Myocyte (in vitro differentiated cells): ENCODE measurements around the gene GPR45. TPM values are rescaled to one million over a fixed set of nuclear protein-coding genes. Genes with fewer than 3 reads are reported as not detected.
A peak's percentile ranks its signal among the peaks of the same experiment; 100 is the strongest.

Experiments used
- DNase-seq: peaks from one replicate; pipeline ENCODE4 v3.0.0-alpha.2; 2012; ENCODE audit warnings: low read depth
- total RNA-seq: library from RNA; depleted of rRNA; stranded (reverse); fragments of >200 nt; gene quantifications from 2 replicates; pipeline ENCODE4 v1.2.3, GENCODE V29; 2014

GPR45 gene
- total RNA-seq, 1 donor from 2014 or later = not detected

DNA sequence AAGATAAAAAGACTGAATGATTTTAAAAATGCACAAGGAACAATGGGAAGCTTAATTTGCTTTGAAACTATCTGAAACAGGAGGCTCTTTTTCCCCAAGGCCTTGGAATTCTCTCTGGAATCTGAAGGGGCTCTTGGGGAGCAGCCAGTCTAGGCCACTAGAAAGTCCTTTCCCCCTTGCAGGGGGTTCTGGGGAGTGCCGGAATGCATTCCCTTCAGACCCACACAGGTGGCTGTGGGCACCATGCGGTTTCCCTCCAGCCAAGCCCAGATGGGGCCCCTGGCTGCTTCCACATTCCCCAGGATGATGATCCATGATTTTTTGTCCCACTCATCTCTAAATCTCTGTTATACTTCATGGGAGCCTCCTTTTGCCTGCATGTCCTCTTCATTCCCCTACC is 10.7 kb downstream of the GPR45 start:
- no peak for DNase-seq

DNA sequence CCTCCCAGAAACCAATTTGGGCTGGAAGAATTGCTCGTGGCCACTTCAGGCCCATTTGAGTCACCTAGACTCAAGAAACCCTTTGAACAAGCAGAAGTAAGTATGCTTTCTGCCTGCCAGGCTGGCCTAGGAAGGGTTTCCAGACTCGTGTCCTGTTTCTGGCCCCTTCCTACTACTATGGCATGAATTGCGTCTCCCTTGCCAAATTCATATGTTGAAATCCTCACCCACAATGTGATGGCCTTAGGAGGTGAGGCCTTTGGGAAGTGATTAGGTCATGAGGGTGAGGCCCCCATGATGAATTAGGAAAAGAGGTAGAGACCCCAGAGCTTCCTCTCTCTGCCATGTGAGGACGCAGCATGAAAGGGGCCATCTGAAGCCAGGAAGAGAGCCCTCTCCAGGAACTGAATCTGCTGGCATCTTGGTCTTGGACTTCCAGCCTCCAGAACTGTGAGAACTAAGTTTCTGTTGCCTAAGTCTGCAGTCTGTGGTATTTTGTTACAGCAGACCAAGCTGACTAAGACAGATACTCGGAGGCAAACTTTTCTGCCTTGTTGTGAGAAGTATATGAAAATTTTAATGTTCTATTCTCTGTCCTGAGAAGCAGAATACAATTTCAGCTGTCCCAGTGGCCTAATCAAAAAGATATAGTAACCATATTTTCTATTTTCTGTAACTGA is 13.1 kb downstream of the GPR45 start:
- no peak for DNase-seq

GRCh38 chr2:105255979-105256378 is 14.4 kb downstream of the GPR45 start:
- no peak for DNase-seq

- no peak for DNase-seq
Observed at GRCh38 chr2:105256431-105257047, 15.0 kb downstream of the GPR45 start.

DNA sequence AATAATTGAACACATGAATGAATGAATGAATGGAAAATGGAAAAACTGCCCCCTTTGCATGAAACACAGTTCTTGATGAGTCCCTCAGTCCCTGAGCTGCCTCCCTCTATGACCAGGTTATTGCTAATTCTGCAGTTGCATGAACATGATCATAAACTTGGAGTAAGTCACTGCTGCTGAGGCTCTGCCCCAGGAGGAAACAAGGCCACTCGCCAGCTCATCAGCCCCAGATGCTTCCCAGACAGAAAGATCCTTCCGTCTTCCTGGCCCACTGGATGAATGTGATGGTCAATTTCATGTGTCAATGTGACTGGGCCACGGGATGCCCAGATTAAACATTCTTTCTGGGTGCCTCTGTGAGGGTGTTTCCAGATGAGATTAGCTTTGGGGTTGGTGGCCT is 16.4 kb downstream of the GPR45 start:
- no peak for DNase-seq

- DNase-seq = no peak
Observed at GRCh38 chr2:105258835-105259350, 17.4 kb downstream of the GPR45 start.

DNA sequence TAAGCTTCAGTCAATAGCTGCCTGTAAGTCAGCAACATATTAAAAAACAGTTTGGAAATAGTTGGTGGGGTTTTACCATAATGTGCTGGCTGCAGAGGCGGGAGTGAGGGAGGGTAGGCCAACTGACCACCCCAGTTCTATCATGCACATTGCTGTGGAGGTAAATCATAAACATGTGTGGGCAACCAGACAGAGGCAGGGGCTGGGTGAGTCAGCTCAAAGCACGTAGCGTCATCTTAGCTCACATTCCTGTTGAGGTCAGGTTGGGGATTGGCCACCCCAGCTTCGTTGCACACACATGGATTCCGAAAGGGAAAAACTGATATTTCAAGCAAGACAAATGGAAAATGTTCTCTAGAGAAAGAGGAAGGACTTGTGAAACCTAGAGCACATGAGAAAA is 19.5 kb downstream of the GPR45 start:
- DNase-seq = peak; percentile 71

GRCh38 chr2:105262651-105263091 is 21.1 kb downstream of the GPR45 start:
- DNase-seq = no peak

DNA sequence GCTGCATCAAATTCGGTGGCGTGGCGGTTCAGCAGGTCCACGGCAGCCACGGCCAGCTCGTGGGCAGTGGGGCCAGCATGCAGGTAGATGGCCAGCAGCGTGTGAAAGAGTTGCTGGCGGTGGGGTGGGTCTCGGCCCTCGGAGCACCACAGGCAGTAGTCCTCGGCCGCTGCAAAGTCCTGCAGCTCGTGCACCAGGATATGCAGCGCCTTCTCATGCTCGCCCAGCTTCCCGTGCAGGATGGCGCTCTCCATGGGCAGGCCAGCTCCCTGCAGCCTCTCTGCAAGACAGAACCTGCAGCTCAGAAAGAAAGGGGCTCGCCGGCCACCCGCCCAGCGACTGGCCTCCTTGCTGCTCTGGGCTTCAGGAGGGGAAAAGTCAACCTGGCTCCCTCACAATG is 27.9 kb downstream of the GPR45 start:
- DNase-seq = no peak

GRCh38 chr2:105271393-105272045 is 30.0 kb downstream of the GPR45 start:
- no peak for DNase-seq

DNA sequence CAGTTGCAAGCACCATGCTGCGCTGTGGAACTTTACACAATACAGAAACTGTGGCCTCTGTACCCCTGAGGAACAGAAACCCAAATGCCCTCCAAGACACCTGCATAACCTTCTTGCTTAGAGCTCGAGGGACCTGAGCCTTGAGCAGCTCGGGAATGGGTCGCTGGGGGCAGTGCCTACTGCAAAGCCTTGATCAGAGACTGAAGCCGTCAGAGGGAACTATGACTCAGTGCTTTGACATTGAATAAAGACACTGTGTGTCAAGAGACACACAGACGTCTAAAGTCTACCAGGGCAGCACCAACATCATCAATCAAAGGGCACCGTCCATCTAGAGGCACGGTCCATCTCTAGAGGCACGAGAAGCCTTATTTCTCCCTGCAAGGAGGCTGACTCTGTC is 30.6 kb downstream of the GPR45 start:
- no peak for DNase-seq

GRCh38 chr2:105274046-105274445 is 32.5 kb downstream of the GPR45 start:
- no peak for DNase-seq

- DNase-seq = no peak
Observed at GRCh38 chr2:105278654-105279053, 37.1 kb downstream of the GPR45 start.

DNA sequence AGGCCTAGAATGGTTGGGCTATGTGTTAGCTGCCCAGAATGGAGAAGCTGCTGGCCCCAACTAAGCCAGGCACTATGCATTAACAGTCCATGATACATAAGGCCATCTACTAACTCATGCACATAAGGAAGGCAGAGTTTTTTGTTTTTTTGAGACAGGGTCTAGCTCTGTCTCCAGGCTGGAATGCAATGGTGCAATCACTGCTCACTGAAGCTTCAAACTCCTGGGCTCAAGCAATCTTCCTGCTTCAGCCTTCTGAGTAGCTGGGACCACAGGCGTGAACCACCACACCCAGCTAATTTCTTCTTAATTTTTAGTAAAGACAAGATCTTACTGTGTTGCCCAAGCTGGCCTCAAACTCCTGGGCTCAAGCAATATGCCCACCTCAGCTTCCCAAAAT is 37.6 kb downstream of the GPR45 start:
- DNase-seq = no peak

DNA sequence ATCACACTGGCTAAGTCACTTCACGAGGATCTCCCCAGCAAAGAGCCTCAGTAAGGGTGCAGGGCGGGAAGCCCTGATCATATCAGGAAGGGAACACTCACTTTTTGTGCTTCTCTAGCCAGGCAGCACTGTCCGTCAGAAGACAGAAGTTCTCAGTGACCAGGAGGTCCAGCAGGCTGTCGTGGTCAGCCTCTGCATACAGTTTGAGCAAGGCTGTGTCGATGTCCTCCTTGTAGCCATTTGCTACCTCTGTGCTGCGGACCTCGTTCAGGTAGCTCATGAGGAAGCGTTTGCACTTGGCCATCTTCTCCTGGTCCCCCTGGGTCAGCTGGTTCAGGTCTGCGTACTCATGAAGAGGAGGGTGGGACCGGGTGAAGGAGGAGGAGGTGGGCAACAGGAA is 38.7 kb downstream of the GPR45 start:
- no peak for DNase-seq

DNA sequence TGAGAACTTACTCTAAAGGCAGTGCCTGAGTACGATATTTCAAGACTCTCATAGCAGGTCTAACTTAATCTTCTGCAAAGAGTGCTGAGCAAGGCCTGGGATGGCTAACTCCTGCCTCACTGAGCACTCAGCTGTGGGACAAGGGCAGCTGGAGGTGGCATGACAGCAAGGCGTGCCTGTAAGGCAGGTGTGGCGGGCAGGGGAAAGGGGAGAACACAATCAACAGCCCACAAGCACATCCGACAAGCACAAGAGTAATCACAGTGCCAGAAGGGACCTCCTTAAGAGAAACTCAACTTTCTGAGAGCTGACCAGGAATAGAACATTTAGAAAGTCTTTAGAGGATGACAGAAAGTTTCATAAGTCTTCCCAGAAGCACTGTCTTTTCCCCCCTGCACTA is 42.0 kb downstream of the GPR45 start:
- peak; percentile 41 for DNase-seq

DNA sequence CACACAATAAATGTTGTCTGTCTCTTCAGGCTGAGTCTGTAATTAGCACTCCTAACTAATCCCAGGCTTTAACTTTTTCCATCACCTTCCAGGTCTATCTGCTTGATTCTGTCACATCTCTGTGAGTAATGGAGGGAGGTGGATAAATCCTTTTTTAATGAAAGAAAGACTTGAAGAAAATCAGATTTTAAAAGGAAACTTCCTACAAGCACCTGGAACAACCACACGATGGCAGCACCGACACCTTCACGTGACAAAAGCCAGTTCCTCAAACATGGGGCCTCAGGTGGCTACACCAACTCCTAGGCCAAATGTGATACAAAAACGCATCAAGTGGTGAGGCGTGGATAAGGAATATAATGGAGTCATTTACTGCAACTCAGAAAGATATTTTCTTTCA is 46.1 kb downstream of the GPR45 start:
- peak; percentile 40 for DNase-seq

GRCh38 chr2:105288133-105288532 is 46.6 kb downstream of the GPR45 start:
- no peak for DNase-seq

DNA sequence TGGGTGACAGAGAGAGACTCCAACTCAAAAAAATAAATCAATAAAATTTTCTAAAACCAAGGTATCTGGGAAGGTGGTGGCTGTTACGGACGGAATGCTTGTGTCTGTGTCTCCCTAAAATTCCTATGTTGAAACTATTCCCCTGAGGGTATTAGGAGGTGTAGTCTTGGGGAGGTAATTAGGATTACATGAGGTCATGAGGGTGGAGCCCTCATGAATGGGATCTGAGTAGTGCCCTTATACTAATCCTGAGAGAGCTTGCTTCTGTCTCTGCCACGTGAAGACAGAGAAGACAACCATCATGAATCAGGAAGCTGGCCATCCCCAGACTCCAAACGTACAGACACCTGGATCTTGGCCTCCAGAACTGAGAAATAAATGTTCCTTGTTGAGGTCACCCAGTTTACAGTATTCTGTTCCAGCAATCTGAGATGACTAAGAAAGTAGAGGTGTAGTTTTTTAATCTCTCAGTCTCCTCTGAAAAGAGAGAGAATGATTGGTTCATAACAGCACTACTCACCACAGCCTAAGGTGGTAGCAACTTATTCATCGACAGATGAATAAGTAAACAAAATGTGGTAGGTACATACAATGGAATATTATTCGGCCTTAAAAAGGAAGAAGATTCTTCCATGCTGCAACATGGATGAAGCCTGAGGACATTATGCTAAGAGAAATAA is 49.6 kb downstream of the GPR45 start:
- no peak for DNase-seq

DNA sequence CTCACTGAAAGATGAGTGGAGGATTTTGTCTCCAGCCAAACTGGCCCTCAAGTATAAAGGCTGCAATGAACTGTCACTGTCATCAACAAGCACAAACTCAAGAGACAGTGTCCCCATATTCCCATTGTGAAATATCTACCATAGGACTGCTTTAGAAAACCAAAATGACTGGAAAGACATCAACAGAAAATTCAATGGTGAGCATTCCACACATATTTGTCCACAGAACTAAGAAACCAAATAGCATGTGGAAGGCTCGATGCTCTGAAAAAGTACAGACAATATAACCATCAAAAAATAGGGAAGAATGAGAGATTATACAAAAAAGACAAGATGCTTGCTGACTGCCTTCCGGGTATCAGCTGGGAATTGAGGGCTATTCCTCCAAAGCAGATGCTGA is 50.4 kb downstream of the GPR45 start:
- DNase-seq = no peak
